ENCODE results near the gene RYR3. TPM values are rescaled to one million over a fixed set of nuclear protein-coding genes. Genes with fewer than 3 reads are reported as not detected.

The RYR3 gene
- total and polyA plus RNA-seq, 2 donors (not counting 1 experiment from before 2014, with no cell fraction given): not detected

DNA sequence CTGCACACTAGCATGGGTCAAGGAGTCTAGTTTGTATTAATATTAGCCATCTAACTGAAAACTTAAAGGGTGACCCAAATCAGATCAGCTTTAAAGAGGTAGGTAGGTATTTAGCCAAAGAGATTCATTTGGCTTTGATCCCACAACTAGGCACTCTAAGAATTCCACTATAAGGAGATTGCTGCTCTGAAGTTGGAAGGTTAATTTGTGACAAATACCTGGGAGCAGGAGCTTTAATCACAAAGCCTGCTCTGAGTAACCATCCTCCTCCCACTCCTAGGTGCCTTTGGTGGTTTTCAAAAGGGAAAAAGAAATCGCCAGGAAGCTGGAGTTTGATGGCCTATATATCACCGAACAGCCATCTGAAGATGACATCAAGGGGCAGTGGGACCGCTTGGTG, 537.2 kb downstream of the RYR3 start:
- Histone ChIP-seq H3K36me3 (replicated peaks in 1 of 2; ENCODE audit: control extremely low read depth in 1 of 2, control insufficient read depth in 1 of 2, extremely low read depth in 1 of 2, insufficient read depth in 2 of 2, low read length in 1 of 2) (no peaks in the 10 kb centered on the region), H3K27ac (ENCODE audit: low read length in 2 of 2) (no peak overlapping the region), H3K4me1 (ENCODE audit: control insufficient read depth in 2 of 2, insufficient read depth in 2 of 2, low read length in 2 of 2) (no peaks in the 10 kb centered on the region), H3K27me3 (replicated peaks in 1 of 4; ENCODE audit: control extremely low read depth in 1 of 4, control insufficient read depth in 3 of 4, insufficient read depth in 4 of 4, low read length in 3 of 4) (no peaks in the 10 kb centered on the region), H3K4me2 (replicated peaks; ENCODE audit: low read depth, low read length, poor library complexity, severe bottlenecking) (no peak overlapping the region), H3K4me3 (ENCODE audit: control extremely low read depth in 1 of 5, extremely low read depth in 1 of 5, insufficient read depth in 1 of 5, low read depth in 2 of 5, low read length in 4 of 5) (no peak overlapping the region), H3K9ac (ENCODE audit: low read length) (no peak overlapping the region), H3K9me3 (ENCODE audit: control extremely low read depth in 1 of 3, control insufficient read depth in 2 of 3, insufficient read depth in 1 of 3, low read length in 2 of 3) (no peaks in the 10 kb centered on the region), H3K79me2 (ENCODE audit: control insufficient read depth, insufficient read depth, low read length) (no peaks in the 10 kb centered on the region), H2AFZ (ENCODE audit: insufficient read depth, low read depth, low read length, poor library complexity, severe bottlenecking) (no peak overlapping the region), H4K20me1 (ENCODE audit: control insufficient read depth, insufficient read depth, low read length, poor library complexity, severe bottlenecking) (no peaks in the 10 kb centered on the region)
- H3K27me3 Mint-ChIP-seq: no peaks in the 10 kb centered on the region
- no peak overlapping the region for H3K27ac Mint-ChIP-seq
- TF ChIP-seq EZH2 (IDR thresholded peaks at IDR 0.05; ENCODE audit: borderline replicate concordance, insufficient read depth, low read depth, low read length, poor library complexity, severe bottlenecking): no peak
- TF ChIP-seq, protein P1, sequence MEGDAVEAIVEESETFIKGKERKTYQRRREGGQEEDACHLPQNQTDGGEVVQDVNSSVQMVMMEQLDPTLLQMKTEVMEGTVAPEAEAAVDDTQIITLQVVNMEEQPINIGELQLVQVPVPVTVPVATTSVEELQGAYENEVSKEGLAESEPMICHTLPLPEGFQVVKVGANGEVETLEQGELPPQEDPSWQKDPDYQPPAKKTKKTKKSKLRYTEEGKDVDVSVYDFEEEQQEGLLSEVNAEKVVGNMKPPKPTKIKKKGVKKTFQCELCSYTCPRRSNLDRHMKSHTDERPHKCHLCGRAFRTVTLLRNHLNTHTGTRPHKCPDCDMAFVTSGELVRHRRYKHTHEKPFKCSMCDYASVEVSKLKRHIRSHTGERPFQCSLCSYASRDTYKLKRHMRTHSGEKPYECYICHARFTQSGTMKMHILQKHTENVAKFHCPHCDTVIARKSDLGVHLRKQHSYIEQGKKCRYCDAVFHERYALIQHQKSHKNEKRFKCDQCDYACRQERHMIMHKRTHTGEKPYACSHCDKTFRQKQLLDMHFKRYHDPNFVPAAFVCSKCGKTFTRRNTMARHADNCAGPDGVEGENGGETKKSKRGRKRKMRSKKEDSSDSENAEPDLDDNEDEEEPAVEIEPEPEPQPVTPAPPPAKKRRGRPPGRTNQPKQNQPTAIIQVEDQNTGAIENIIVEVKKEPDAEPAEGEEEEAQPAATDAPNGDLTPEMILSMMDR (IDR thresholded peaks at IDR 0.05): no peak
- H3K4me1 Mint-ChIP-seq: no peaks in the 10 kb centered on the region
- H3K4me3 Mint-ChIP-seq: no peak overlapping the region
- CTCF ChIA-PET: no interaction called here
- no peaks in the 10 kb centered on the region for H3K9me3 Mint-ChIP-seq (ENCODE audit: insufficient read depth)
- POLR2A ChIA-PET: no interaction called here
- no CpG with 5 or more reads among the region's 3 CpGs for WGBS (ENCODE audit: insufficient coverage)
- DNase-seq (no peak), ATAC-seq (ENCODE audit: low read depth) (no peak)
- intact Hi-C loops (cut with micrococcal nuclease): no loop called here

DNA sequence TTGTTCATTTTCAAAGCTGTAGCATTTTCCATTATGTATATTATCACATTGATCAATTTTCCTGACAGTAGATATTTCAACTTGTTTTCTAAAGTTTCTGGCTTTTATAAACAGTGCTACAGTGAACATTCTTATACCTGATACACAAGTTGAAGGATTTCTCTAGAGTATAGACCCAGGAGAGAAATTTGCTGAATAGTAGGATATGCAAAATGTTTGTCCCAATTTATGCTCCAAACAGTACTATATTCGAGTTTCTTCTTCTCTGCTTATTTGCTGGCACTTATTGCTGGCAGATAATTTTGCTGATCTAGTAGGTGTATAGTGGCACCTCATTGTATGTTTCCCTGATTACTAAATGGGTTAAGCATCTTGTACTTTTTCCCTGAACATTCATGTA, 540.3 kb downstream of the RYR3 start:
- Histone ChIP-seq H3K36me3 (replicated peaks in 1 of 2; ENCODE audit: control extremely low read depth in 1 of 2, control insufficient read depth in 1 of 2, extremely low read depth in 1 of 2, insufficient read depth in 2 of 2, low read length in 1 of 2) (no peaks in the 10 kb centered on the region), H3K9ac (ENCODE audit: low read length) (no peak overlapping the region), H3K4me2 (replicated peaks; ENCODE audit: low read depth, low read length, poor library complexity, severe bottlenecking) (no peak overlapping the region), H2AFZ (ENCODE audit: insufficient read depth, low read depth, low read length, poor library complexity, severe bottlenecking) (no peak overlapping the region), H3K4me3 (ENCODE audit: control extremely low read depth in 1 of 5, extremely low read depth in 1 of 5, insufficient read depth in 1 of 5, low read depth in 2 of 5, low read length in 4 of 5) (no peak overlapping the region), H3K27ac (ENCODE audit: low read length in 2 of 2) (no peak overlapping the region), H4K20me1 (ENCODE audit: control insufficient read depth, insufficient read depth, low read length, poor library complexity, severe bottlenecking) (no peaks in the 10 kb centered on the region), H3K27me3 (replicated peaks in 1 of 4; ENCODE audit: control extremely low read depth in 1 of 4, control insufficient read depth in 3 of 4, insufficient read depth in 4 of 4, low read length in 3 of 4) (no peaks in the 10 kb centered on the region), H3K9me3 (ENCODE audit: control extremely low read depth in 1 of 3, control insufficient read depth in 2 of 3, insufficient read depth in 1 of 3, low read length in 2 of 3) (no peaks in the 10 kb centered on the region), H3K4me1 (ENCODE audit: control insufficient read depth in 2 of 2, insufficient read depth in 2 of 2, low read length in 2 of 2) (no peaks in the 10 kb centered on the region), H3K79me2 (ENCODE audit: control insufficient read depth, insufficient read depth, low read length) (no peaks in the 10 kb centered on the region)
- WGBS (ENCODE audit: insufficient coverage): no CpG with 5 or more reads among the region's 1 CpG
- DNase-seq: no peak
- TF ChIP-seq, protein P1 (IDR thresholded peaks at IDR 0.05): no peak
- TF ChIP-seq EZH2 (IDR thresholded peaks at IDR 0.05; ENCODE audit: borderline replicate concordance, insufficient read depth, low read depth, low read length, poor library complexity, severe bottlenecking): no peak
- H3K4me3 Mint-ChIP-seq: no peak overlapping the region
- H3K27me3 Mint-ChIP-seq: no peaks in the 10 kb centered on the region
- POLR2A ChIA-PET: no interaction called here
- no peaks in the 10 kb centered on the region for H3K4me1 Mint-ChIP-seq
- no peak for ATAC-seq (ENCODE audit: low read depth)
- no peaks in the 10 kb centered on the region for H3K9me3 Mint-ChIP-seq (ENCODE audit: insufficient read depth)
- intact Hi-C loops (cut with micrococcal nuclease): no loop called here
- CTCF ChIA-PET: no interaction called here
- no peak overlapping the region for H3K27ac Mint-ChIP-seq
